Left ventricle myocardium inferior (tissue), 1 donor: Measurements from ENCODE around the gene HAPSTR1. TPM values are rescaled to one million over a fixed set of nuclear protein-coding genes. Genes with fewer than 3 reads are reported as not detected.

Experiments
- DNase-seq: peaks from one replicate; pipeline ENCODE4 v3.0.0-alpha.2; 2020
- H3K27ac ChIP-seq: fragments of 200-600 bp; replicated peaks from 2 replicates; pipeline ENCODE4 v1.8.0; 2021
- H3K27me3 ChIP-seq: fragments of 200-600 bp; 2 replicates; pipeline ENCODE4 v1.8.0; 2021; ENCODE audit warnings: low read depth
- H3K36me3 ChIP-seq: fragments of 200-600 bp; 2 replicates; pipeline ENCODE4 v1.8.0; 2021
- H3K4me1 ChIP-seq: fragments of 200-600 bp; 2 replicates; pipeline ENCODE4 v1.8.0; 2021
- H3K4me3 ChIP-seq: fragments of 200-600 bp; 2 replicates; pipeline ENCODE4 v1.8.0; 2021; ENCODE audit warnings: mild to moderate bottlenecking, moderate library complexity
- H3K9me3 ChIP-seq: fragments of 200-600 bp; replicated peaks from 2 replicates; pipeline ENCODE4 v1.8.0; 2021
- CTCF ChIP-seq: fragments of 200-600 bp; IDR thresholded peaks from 2 replicates; pipeline ENCODE4 v1.8.0; 2021; ENCODE audit warnings: antibody characterized with exemption, mild to moderate bottlenecking, borderline replicate concordance
- intact Hi-C: fragments of 100-400 bp; cut with micrococcal nuclease; formaldehyde crosslinking; loops from one replicate; pipeline ENCODE4 v1.11.0; 2022
- total RNA-seq: library from RNA; stranded (reverse); fragmentation: NEBNext Ultra II Directional; extraction: Animal tissue kit (Norgen Biotek cat#: 25700); gene quantifications from one replicate; pipeline ENCODE4 v1.2.1, GENCODE V29; 2021
- donor health status: DM: no; HTN: yes; CAD: no; lungs with severe emphysema.

HAPSTR1 gene
- total RNA-seq, 1 donor from 2014 or later: 52.3 TPM

GRCh38 chr16:9124444-9124843 is 33.0 kb downstream of the HAPSTR1 start:
- Histone ChIP-seq H3K9me3 (no peaks in the 10 kb centered on the region), H3K4me3 (no peak overlapping the region), H3K36me3 (peaks cover 38% of the 10 kb centered on the region), H3K27me3 (no peaks in the 10 kb centered on the region), H3K27ac (no peak overlapping the region), H3K4me1 (peaks cover 87% of the 10 kb centered on the region)
- TF ChIP-seq CTCF: no peak
- intact Hi-C loops: no loop called here
- no peak for DNase-seq

- Histone ChIP-seq H3K4me3 (no peak overlapping the region), H3K4me1 (peaks cover 81% of the 10 kb centered on the region), H3K27ac (no peak overlapping the region), H3K36me3 (peaks cover 38% of the 10 kb centered on the region), H3K27me3 (no peaks in the 10 kb centered on the region), H3K9me3 (no peaks in the 10 kb centered on the region)
- DNase-seq: no peak
- TF ChIP-seq CTCF: no peak
- intact Hi-C loops: no loop called here
Observed at GRCh38 chr16:9124908-9125584, 33.6 kb downstream of the HAPSTR1 start.

- Histone ChIP-seq H3K27me3 (no peaks in the 10 kb centered on the region), H3K36me3 (peaks cover 36% of the 10 kb centered on the region), H3K4me1 (peaks cover 73% of the 10 kb centered on the region), H3K4me3 (no peak overlapping the region), H3K9me3 (no peaks in the 10 kb centered on the region), H3K27ac (no peak overlapping the region)
- intact Hi-C loops: no loop called here
- TF ChIP-seq CTCF: no peak
- DNase-seq: no peak
Observed at GRCh38 chr16:9125658-9126505, 34.4 kb downstream of the HAPSTR1 start.

GRCh38 chr16:9126609-9127008 is 35.2 kb downstream of the HAPSTR1 start:
- Histone ChIP-seq H3K27ac (no peak overlapping the region), H3K27me3 (no peaks in the 10 kb centered on the region), H3K4me3 (no peak overlapping the region), H3K36me3 (peaks cover 29% of the 10 kb centered on the region), H3K9me3 (no peaks in the 10 kb centered on the region), H3K4me1 (peaks cover 66% of the 10 kb centered on the region)
- intact Hi-C loops: no loop called here
- no peak for DNase-seq
- TF ChIP-seq CTCF: no peak

- peak overlapping the region; percentile 48 for H3K27ac ChIP-seq
- intact Hi-C loops: no loop called here
- H3K27me3 ChIP-seq: no peaks in the 10 kb centered on the region
- no peak for DNase-seq
- no peak for TF ChIP-seq CTCF
- no peak overlapping the region for H3K4me3 ChIP-seq
- peaks cover 46% of the 10 kb centered on the region for H3K4me1 ChIP-seq
- H3K9me3 ChIP-seq: no peaks in the 10 kb centered on the region
- H3K36me3 ChIP-seq: peaks cover 19% of the 10 kb centered on the region
Observed at GRCh38 chr16:9128346-9129342, 37.2 kb downstream of the HAPSTR1 start.
